T1000 (cell line): Measurements from ENCODE around the gene ARHGAP32.
A peak's percentile ranks its signal among the peaks of the same experiment; 100 is the strongest.
"Not testable (repeated sequence)": the region's sequence is repeated elsewhere in the genome, so short reads cannot be mapped to it uniquely, and the experiment has no call there.

Source experiments
- DNase-seq: peaks from one replicate; lab custom pipeline; 2025; ENCODE audit warnings: mixed read lengths; lab: John Stamatoyannopoulos, UW

The ARHGAP32 gene

GRCh38 chr11:129202646-129203045 is 10.5 kb upstream of the ARHGAP32 start:
- no peak for DNase-seq

GRCh38 chr11:129195682-129196081 is 3.6 kb upstream of the ARHGAP32 start:
- DNase-seq: no peak

GRCh38 chr11:129191649-129192048 is 476 bp downstream of the ARHGAP32 start:
- no peak for DNase-seq

GRCh38 chr11:129190087-129190486 is 2.0 kb downstream of the ARHGAP32 start:
- no peak for DNase-seq

GRCh38 chr11:129189646-129190045 is 2.5 kb downstream of the ARHGAP32 start:
- no peak for DNase-seq

GRCh38 chr11:129185082-129185481 is 7.0 kb downstream of the ARHGAP32 start:
- DNase-seq: not testable (repeated sequence)

GRCh38 chr11:129184581-129184980 is 7.5 kb downstream of the ARHGAP32 start:
- no peak for DNase-seq

- no peak for DNase-seq
These were observed 24.8 kb downstream of the ARHGAP32 start for GRCh38 chr11:129167315-129167714.

GRCh38 chr11:129163714-129164164 is 28.4 kb downstream of the ARHGAP32 start:
- DNase-seq: no peak

GRCh38 chr11:129157080-129157479 is 35.0 kb downstream of the ARHGAP32 start:
- DNase-seq: not testable (repeated sequence)

- no peak for DNase-seq
These were observed 36.4 kb downstream of the ARHGAP32 start for GRCh38 chr11:129155745-129156144.

GRCh38 chr11:129148487-129148886 is 43.6 kb downstream of the ARHGAP32 start:
- no peak for DNase-seq

GRCh38 chr11:129146191-129146590 is 45.9 kb downstream of the ARHGAP32 start:
- DNase-seq: no peak

GRCh38 chr11:129145276-129145675 is 46.8 kb downstream of the ARHGAP32 start:
- no peak for DNase-seq

GRCh38 chr11:129144256-129144655 is 47.9 kb downstream of the ARHGAP32 start:
- DNase-seq: no peak

- peak; percentile 71 for DNase-seq
These were observed 48.8 kb downstream of the ARHGAP32 start for GRCh38 chr11:129143335-129143734.

- DNase-seq: no peak
These were observed 50.2 kb downstream of the ARHGAP32 start for GRCh38 chr11:129141748-129142523.

- no peak for DNase-seq
These were observed 60.8 kb downstream of the ARHGAP32 start for GRCh38 chr11:129131316-129131715.

GRCh38 chr11:129128881-129129620 is 63.1 kb downstream of the ARHGAP32 start:
- DNase-seq: not testable (repeated sequence)

- no peak for DNase-seq
These were observed 73.1 kb downstream of the ARHGAP32 start for GRCh38 chr11:129119036-129119435.

GRCh38 chr11:129117595-129118350 is 74.4 kb downstream of the ARHGAP32 start:
- no peak for DNase-seq
